Endometrial microvascular endothelial cells (primary cell): Measurements from ENCODE around the gene KMT5C. TPM values are rescaled to one million over a fixed set of nuclear protein-coding genes. Genes with fewer than 3 reads are reported as not detected.

Experiments
- total RNA-seq: library from RNA; depleted of rRNA; stranded (reverse); fragments of >200 nt; gene quantifications from one replicate; pipeline ENCODE4 v1.2.3, GENCODE V29; 2015; ENCODE audit errors: inconsistent ontology term

The KMT5C gene
- total RNA-seq, 1 donor from 2014 or later = 4.3 TPM

Other genes starting within 250 kb of the KMT5C start
- 81.4 TPM for gene PPP1R12C, start 222.2 kb upstream of the KMT5C start, total RNA-seq
- not detected for gene TNNT1, start 190.7 kb upstream of the KMT5C start, total RNA-seq
- gene TNNI3, start 182.1 kb upstream of the KMT5C start, total RNA-seq = not detected
- not detected for gene DNAAF3, start 173.3 kb upstream of the KMT5C start, total RNA-seq
- gene SYT5, start 159.6 kb upstream of the KMT5C start, total RNA-seq = not detected
- 1.9 TPM for gene PTPRH, start 130.4 kb upstream of the KMT5C start, total RNA-seq
- gene TMEM86B, start 111.1 kb upstream of the KMT5C start, total RNA-seq = 1.1 TPM
- 63.8 TPM for gene PPP6R1, start 80.9 kb upstream of the KMT5C start, total RNA-seq
- gene HSPBP1, start 59.8 kb upstream of the KMT5C start, total RNA-seq = 26.7 TPM
- 1.1 TPM for gene BRSK1, start 55.9 kb upstream of the KMT5C start, total RNA-seq
- gene TMEM150B, start 14.5 kb upstream of the KMT5C start, total RNA-seq = not detected
- not detected for gene COX6B2, start 14.8 kb downstream of the KMT5C start, total RNA-seq
- not detected for gene GARIN5B, start 23.4 kb downstream of the KMT5C start, total RNA-seq
- not detected for gene IL11, start 30.6 kb downstream of the KMT5C start, total RNA-seq
- not detected for gene TMEM190, start 37.0 kb downstream of the KMT5C start, total RNA-seq
- gene TMEM238, start 44.4 kb downstream of the KMT5C start, total RNA-seq = not detected
- gene RPL28, start 46.1 kb downstream of the KMT5C start, total RNA-seq = 298 TPM
- gene UBE2S, start 67.9 kb downstream of the KMT5C start, total RNA-seq = 101 TPM
- gene SHISA7, start 103.4 kb downstream of the KMT5C start, total RNA-seq = not detected
- 58.8 TPM for gene ISOC2, start 121.8 kb downstream of the KMT5C start, total RNA-seq
- not detected for gene C19orf85, start 124.9 kb downstream of the KMT5C start, total RNA-seq
- gene ZNF628, start 136.7 kb downstream of the KMT5C start, total RNA-seq = 4.6 TPM
- gene NAT14, start 145.3 kb downstream of the KMT5C start, total RNA-seq = 8.5 TPM
- gene SSC5D, start 148.6 kb downstream of the KMT5C start, total RNA-seq = 1.1 TPM
- gene SBK2, start 197.3 kb downstream of the KMT5C start, total RNA-seq = not detected
- gene SBK3, start 205.7 kb downstream of the KMT5C start, total RNA-seq = not detected
- 4.8 TPM for gene ZNF579, start 241.0 kb downstream of the KMT5C start, total RNA-seq